MM.1S (cell line): Measurements from ENCODE around the gene SLC38A8.

Experiments
- DNase-seq: peaks from one replicate; pipeline ENCODE4 v3.0.0-alpha.2; 2015
- H2AFZ ChIP-seq: fragments of 300-600 bp; sonication (generic); 2 replicates; pipeline ENCODE4 v1.6.0; 2016; ENCODE audit warnings: antibody characterized with exemption, low read length
- H3F3A ChIP-seq: fragments of 300-600 bp; sonication (generic); 2 replicates; pipeline ENCODE4 v1.6.1; 2016; ENCODE audit warnings: mild to moderate bottlenecking, antibody characterized with exemption, low read length, moderate library complexity, mixed read lengths; ENCODE audit not compliant: insufficient read depth
- H3K27ac ChIP-seq: fragments of 300-600 bp; sonication (generic); 2 replicates; pipeline ENCODE4 v1.5.1; 2016; ENCODE audit warnings: mild to moderate bottlenecking, low read length
- H3K27me3 ChIP-seq: fragments of 300-600 bp; sonication (generic); replicated peaks from 2 replicates; pipeline ENCODE4 v1.6.0; 2016; ENCODE audit warnings: low read length; ENCODE audit not compliant: insufficient read depth
- H3K36me3 ChIP-seq: fragments of 300-600 bp; sonication (generic); replicated peaks from 2 replicates; pipeline ENCODE4 v1.6.1; 2016; ENCODE audit warnings: mild to moderate bottlenecking, low read length, mixed read lengths; ENCODE audit not compliant: insufficient read depth
- H3K4me1 ChIP-seq: fragments of 300-600 bp; sonication (generic); 2 replicates; pipeline ENCODE4 v1.6.1; 2016; ENCODE audit warnings: low read length, mixed read lengths
- H3K4me2 ChIP-seq: fragments of 300-600 bp; sonication (generic); 2 replicates; pipeline ENCODE4 v1.6.0; 2016; ENCODE audit warnings: low read depth, low read length
- H3K4me3 ChIP-seq: fragments of 300-600 bp; sonication (generic); 2 replicates; pipeline ENCODE4 v1.5.1; 2016; ENCODE audit warnings: low read length, mixed read lengths
- H3K79me2 ChIP-seq: fragments of 300-600 bp; sonication (generic); 2 replicates; pipeline ENCODE4 v1.6.1; 2016; ENCODE audit warnings: mixed run types, low read length, mixed read lengths
- H3K9ac ChIP-seq: fragments of 300-600 bp; sonication (generic); 2 replicates; pipeline ENCODE4 v1.6.1; 2016; ENCODE audit warnings: low read length, mixed read lengths
- H3K9me2 ChIP-seq: fragments of 300-600 bp; sonication (generic); replicated peaks from 2 replicates; pipeline ENCODE4 v1.6.1; 2016; ENCODE audit warnings: mild to moderate bottlenecking, low read length, mixed read lengths; ENCODE audit not compliant: insufficient read depth
- H3K9me3 ChIP-seq: fragments of 300-600 bp; sonication (generic); replicated peaks from 2 replicates; pipeline ENCODE4 v1.6.1; 2016; ENCODE audit warnings: mild to moderate bottlenecking, low read length, mixed read lengths; ENCODE audit not compliant: insufficient read depth
- H4K20me1 ChIP-seq: fragments of 300-600 bp; sonication (generic); 2 replicates; pipeline ENCODE4 v1.6.1; 2016; ENCODE audit warnings: mild to moderate bottlenecking, low read length, moderate library complexity, mixed read lengths; ENCODE audit not compliant: insufficient read depth
- EZH2 ChIP-seq: fragments of 300-600 bp; sonication (generic); optimal IDR thresholded peaks from 2 replicates; pipeline ENCODE3; 2017; ENCODE audit warnings: low read depth, mild to moderate bottlenecking, antibody characterized with exemption, low read length, mixed read lengths
- EZH2phosphoT487 ChIP-seq: fragments of 300-600 bp; sonication (generic); IDR thresholded peaks from 2 replicates; pipeline ENCODE4 v1.6.1; 2018; ENCODE audit warnings: antibody characterized with exemption, low read length
- TF ChIP-seq, protein P1 (sequence below): fragments of 300-600 bp; sonication (generic); IDR thresholded peaks from 2 replicates; pipeline ENCODE4 v1.5.1; 2016; ENCODE audit warnings: antibody characterized with exemption, low read length, mixed read lengths

Gene SLC38A8

GRCh38 chr16:84088695-84089395 is 46.2 kb upstream of the SLC38A8 start:
- Histone ChIP-seq H3K27ac (peak overlapping the region; percentile 95), H3K9ac (peak overlapping the region; percentile 68)

GRCh38 chr16:84087466-84088151 is 45.0 kb upstream of the SLC38A8 start:
- no peaks in the 10 kb centered on the region for H3K9me3 ChIP-seq
- H3K4me2 ChIP-seq, result peak overlapping the region; percentile 63

More at GRCh38 chr16:84088695-84089395, 46.2 kb upstream of the SLC38A8 start:
- Histone ChIP-seq H3F3A (peaks cover 31% of the 10 kb centered on the region), H3K79me2 (peaks cover 25% of the 10 kb centered on the region), H3K9me3 (no peaks in the 10 kb centered on the region), H2AFZ (no peak overlapping the region), H3K4me2 (peak overlapping the region; percentile 63), H3K4me1 (peaks cover 53% of the 10 kb centered on the region), H3K27me3 (no peaks in the 10 kb centered on the region), H3K9me2 (no peaks in the 10 kb centered on the region), H3K4me3 (peak overlapping the region; percentile 4; the same call in 1 of the 2 replicates), H4K20me1 (no peaks in the 10 kb centered on the region), H3K36me3 (no peaks in the 10 kb centered on the region; the same call in 1 of the 2 replicates)
- DNase-seq, result peak; percentile 85
- TF ChIP-seq, protein P1, sequence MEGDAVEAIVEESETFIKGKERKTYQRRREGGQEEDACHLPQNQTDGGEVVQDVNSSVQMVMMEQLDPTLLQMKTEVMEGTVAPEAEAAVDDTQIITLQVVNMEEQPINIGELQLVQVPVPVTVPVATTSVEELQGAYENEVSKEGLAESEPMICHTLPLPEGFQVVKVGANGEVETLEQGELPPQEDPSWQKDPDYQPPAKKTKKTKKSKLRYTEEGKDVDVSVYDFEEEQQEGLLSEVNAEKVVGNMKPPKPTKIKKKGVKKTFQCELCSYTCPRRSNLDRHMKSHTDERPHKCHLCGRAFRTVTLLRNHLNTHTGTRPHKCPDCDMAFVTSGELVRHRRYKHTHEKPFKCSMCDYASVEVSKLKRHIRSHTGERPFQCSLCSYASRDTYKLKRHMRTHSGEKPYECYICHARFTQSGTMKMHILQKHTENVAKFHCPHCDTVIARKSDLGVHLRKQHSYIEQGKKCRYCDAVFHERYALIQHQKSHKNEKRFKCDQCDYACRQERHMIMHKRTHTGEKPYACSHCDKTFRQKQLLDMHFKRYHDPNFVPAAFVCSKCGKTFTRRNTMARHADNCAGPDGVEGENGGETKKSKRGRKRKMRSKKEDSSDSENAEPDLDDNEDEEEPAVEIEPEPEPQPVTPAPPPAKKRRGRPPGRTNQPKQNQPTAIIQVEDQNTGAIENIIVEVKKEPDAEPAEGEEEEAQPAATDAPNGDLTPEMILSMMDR, result peak; percentile 43
- no peak for TF ChIP-seq EZH2phosphoT487
- TF ChIP-seq EZH2, result no peak

GRCh38 chr16:84087001-84087400 is 44.4 kb upstream of the SLC38A8 start:
- H3K27ac ChIP-seq, result peak overlapping the region; percentile 95; the same call in 1 of the 2 replicates

More at GRCh38 chr16:84087466-84088151, 45.0 kb upstream of the SLC38A8 start:
- no peaks in the 10 kb centered on the region; the same call in 1 of the 2 replicates for H3K36me3 ChIP-seq
- peaks cover 26% of the 10 kb centered on the region for H3K79me2 ChIP-seq
- H3K4me3 ChIP-seq, result no peak overlapping the region
- DNase-seq, result peak; percentile 15
- H3K4me1 ChIP-seq, result peaks cover 53% of the 10 kb centered on the region
- TF ChIP-seq, protein P1, result no peak
- no peak for TF ChIP-seq EZH2phosphoT487
- TF ChIP-seq EZH2, result no peak
- peaks cover 31% of the 10 kb centered on the region for H3F3A ChIP-seq
- H2AFZ ChIP-seq, result no peak overlapping the region
- H3K9ac ChIP-seq, result peak overlapping the region; percentile 68
- no peaks in the 10 kb centered on the region for H3K9me2 ChIP-seq
- H3K27me3 ChIP-seq, result no peaks in the 10 kb centered on the region
- H4K20me1 ChIP-seq, result no peaks in the 10 kb centered on the region
- peak overlapping the region; percentile 95 for H3K27ac ChIP-seq

More at GRCh38 chr16:84087001-84087400, 44.4 kb upstream of the SLC38A8 start:
- no peaks in the 10 kb centered on the region for H3K9me3 ChIP-seq
- H4K20me1 ChIP-seq, result no peaks in the 10 kb centered on the region
- no peaks in the 10 kb centered on the region; the same call in 1 of the 2 replicates for H3K36me3 ChIP-seq
- peaks cover 53% of the 10 kb centered on the region for H3K4me1 ChIP-seq
- peak overlapping the region; percentile 68; the same call in 1 of the 2 replicates for H3K9ac ChIP-seq
- peak overlapping the region; percentile 63 for H3K4me2 ChIP-seq
- H3F3A ChIP-seq, result peaks cover 31% of the 10 kb centered on the region
- H3K27me3 ChIP-seq, result no peaks in the 10 kb centered on the region
- TF ChIP-seq EZH2, result no peak
- TF ChIP-seq, protein P1, result no peak
- TF ChIP-seq EZH2phosphoT487, result no peak
- DNase-seq, result no peak
- H2AFZ ChIP-seq, result no peak overlapping the region
- no peaks in the 10 kb centered on the region for H3K9me2 ChIP-seq
- peaks cover 23% of the 10 kb centered on the region for H3K79me2 ChIP-seq
- no peak overlapping the region for H3K4me3 ChIP-seq
